Upper lobe of left lung (tissue), 6 donors: Measurements from ENCODE around the gene DUT. TPM values are rescaled to one million over a fixed set of nuclear protein-coding genes. Genes with fewer than 3 reads are reported as not detected.
A peak's percentile ranks its signal among the peaks of the same experiment; 100 is the strongest.

ENCODE experiments used
- ATAC-seq, 2 donors: fragments of 200-7000 bp; cut with Tn5 transposase; one replicate each; pipeline ENCODE4 v1.9.1; 2022; ENCODE audit warnings: mild to moderate bottlenecking in 2 of 2, moderate library complexity in 2 of 2; ENCODE audit not compliant: low FRiP score in 2 of 2
- DNase-seq, 2 donors: peaks; one replicate each; pipeline ENCODE4 v3.0.0-alpha.2; 2019 to 2020
- H3K27ac ChIP-seq, 4 donors: fragments of 200-600 bp; sonication (generic); one replicate each; pipeline ENCODE4 v1.5.1; 2016 to 2019
- H3K27me3 ChIP-seq, 4 donors: fragments of 200-600 bp; sonication (generic); one replicate each; pipeline ENCODE4 v1.5.1; 2017 to 2019
- H3K36me3 ChIP-seq, 4 donors: fragments of 200-600 bp; sonication (generic); one replicate each; pipeline ENCODE4 v1.5.1; 2016 to 2019
- H3K4me1 ChIP-seq, 4 donors: fragments of 200-600 bp; sonication (generic); one replicate each; pipeline ENCODE4 v1.5.1; 2018 to 2019
- H3K4me3 ChIP-seq, 4 donors: fragments of 200-600 bp; sonication (generic); one replicate each; pipeline ENCODE4 v1.5.1; 2017 to 2019; ENCODE audit warnings: mild to moderate bottlenecking in 2 of 4, moderate library complexity in 1 of 4
- H3K9me3 ChIP-seq, 4 donors: fragments of 200-600 bp; sonication (generic); one replicate each; pipeline ENCODE4 v1.5.1; 2018 to 2019
- EP300 ChIP-seq, 4 donors: sonication (generic); formaldehyde crosslinking; IDR thresholded peaks; one replicate each; pipeline ENCODE4 v1.5.1; 2017; ENCODE audit warnings: antibody characterized with exemption in 4 of 4, control low read depth in 2 of 4
- POLR2A ChIP-seq, 4 donors: fragments of 450-650 bp; IDR thresholded peaks; one replicate each; pipeline ENCODE4 v1.5.1; 2016 to 2017; ENCODE audit warnings: antibody characterized with exemption in 4 of 4, mild to moderate bottlenecking in 2 of 4
- POLR2AphosphoS5 ChIP-seq, 2 donors: sonication (generic); formaldehyde crosslinking; IDR thresholded peaks; one replicate each; pipeline ENCODE4 v1.5.1; 2017; ENCODE audit warnings: antibody characterized with exemption in 2 of 2
- WGBS, 2 donors: methylation state at CpG; one replicate each; pipeline ENCODE4 v1.1.5; 2017 to 2018; 5-methylcytosine and 5-hydroxymethylcytosine counted together
- total RNA-seq, 6 donors: library from RNA; depleted of rRNA in 4 of 6; stranded (reverse); fragments of >200 nt in 4 of 6; gene quantifications; one replicate each; pipeline versions ENCODE4 v1.1.0 to v1.2.1, GENCODE V29; 2016 to 2021
- TF ChIP-seq, protein P1 (sequence below), 6 experiments: fragments of 450-650 bp in 4 of 6; fragments of 200-600 bp in 2 of 6; sonication (generic) in 2 of 6; IDR thresholded peaks; one replicate each; pipeline ENCODE4 v1.5.1; 2016 to 2019; ENCODE audit warnings: antibody characterized with exemption in 6 of 6
- donor health status: DM: no; HTN: no; CAD: no; lungs with moderate emphysema.
- donor health status: DM: no; HTN: yes; CAD: no; lungs with severe emphysema.

The DUT gene
- total RNA-seq, 6 donors from 2014 or later = 29.3 to 87.5 (median 61.2) TPM

DNA sequence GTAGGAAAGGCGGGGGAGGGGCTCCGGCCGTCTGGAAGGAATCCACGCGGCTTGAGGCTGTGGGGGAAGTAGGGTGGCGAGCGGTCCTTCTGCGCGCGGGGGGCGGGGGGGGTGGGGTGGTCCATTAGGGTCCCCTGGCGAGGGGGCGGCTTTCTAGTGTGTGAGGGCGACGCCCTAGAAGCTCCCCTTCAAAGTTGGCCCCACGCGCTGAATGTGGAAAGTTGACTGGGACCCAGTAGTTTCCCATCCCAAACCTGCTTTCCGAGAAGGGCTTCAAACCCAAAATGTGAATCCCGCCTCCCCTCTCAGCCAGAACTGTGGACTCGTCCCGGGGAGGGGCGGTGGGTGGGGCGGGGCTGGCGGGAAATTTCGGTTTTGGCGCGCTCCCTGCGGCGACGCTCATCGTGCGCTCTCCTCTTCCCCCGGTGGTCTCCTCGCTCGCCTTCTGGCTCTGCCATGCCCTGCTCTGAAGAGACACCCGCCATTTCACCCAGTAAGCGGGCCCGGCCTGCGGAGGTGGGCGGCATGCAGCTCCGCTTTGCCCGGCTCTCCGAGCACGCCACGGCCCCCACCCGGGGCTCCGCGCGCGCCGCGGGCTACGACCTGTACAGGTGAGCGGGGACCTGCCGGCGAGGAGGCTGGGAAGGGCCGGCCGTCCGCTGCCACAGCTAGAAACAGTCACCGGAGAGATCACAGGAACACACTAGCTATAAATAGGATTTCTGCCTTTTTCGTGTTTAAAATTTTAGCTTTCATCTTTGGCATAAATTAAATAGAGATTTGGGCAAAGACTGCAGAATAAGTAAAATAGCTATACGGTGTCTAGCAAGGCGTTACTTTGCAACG, 790 bp downstream of the DUT start:
- 1% methylated on average over 13 to 54 of the region's 64 CpGs for WGBS, 2 donors
- Histone ChIP-seq H3K9me3 (no peaks in the 10 kb centered on the region), H3K27ac (peak overlapping the region; percentile 96 to 98 (median 96)), H3K4me1 (peaks cover 14 to 19% (median 15%) of the 10 kb centered on the region in 4 donors), H3K4me3 (peak overlapping the region; percentile 72 to 97 (median 92)), H3K36me3 (peaks cover 0 to 36% (median 2%) of the 10 kb centered on the region in 4 donors), H3K27me3 (no peaks in the 10 kb centered on the region)
- peak; percentile 81 to 91 for ATAC-seq
- peak; percentile 44 to 92 for DNase-seq
- TF ChIP-seq POLR2A (IDR thresholded peaks at IDR 0.05) (no peak), EP300 (IDR thresholded peaks at IDR 0.05) (no peak), POLR2AphosphoS5 (IDR thresholded peaks at IDR 0.05) (no peak)
- TF ChIP-seq, protein P1, sequence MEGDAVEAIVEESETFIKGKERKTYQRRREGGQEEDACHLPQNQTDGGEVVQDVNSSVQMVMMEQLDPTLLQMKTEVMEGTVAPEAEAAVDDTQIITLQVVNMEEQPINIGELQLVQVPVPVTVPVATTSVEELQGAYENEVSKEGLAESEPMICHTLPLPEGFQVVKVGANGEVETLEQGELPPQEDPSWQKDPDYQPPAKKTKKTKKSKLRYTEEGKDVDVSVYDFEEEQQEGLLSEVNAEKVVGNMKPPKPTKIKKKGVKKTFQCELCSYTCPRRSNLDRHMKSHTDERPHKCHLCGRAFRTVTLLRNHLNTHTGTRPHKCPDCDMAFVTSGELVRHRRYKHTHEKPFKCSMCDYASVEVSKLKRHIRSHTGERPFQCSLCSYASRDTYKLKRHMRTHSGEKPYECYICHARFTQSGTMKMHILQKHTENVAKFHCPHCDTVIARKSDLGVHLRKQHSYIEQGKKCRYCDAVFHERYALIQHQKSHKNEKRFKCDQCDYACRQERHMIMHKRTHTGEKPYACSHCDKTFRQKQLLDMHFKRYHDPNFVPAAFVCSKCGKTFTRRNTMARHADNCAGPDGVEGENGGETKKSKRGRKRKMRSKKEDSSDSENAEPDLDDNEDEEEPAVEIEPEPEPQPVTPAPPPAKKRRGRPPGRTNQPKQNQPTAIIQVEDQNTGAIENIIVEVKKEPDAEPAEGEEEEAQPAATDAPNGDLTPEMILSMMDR (IDR thresholded peaks at IDR 0.05) = no peak

GRCh38 chr15:48332642-48333034, 1.4 kb downstream of the DUT start:
- TF ChIP-seq POLR2A (IDR thresholded peaks at IDR 0.05) = no peak
- no peak for TF ChIP-seq EP300 (IDR thresholded peaks at IDR 0.05)
- TF ChIP-seq, protein P1 (IDR thresholded peaks at IDR 0.05) = no peak
- no peak for TF ChIP-seq POLR2AphosphoS5 (IDR thresholded peaks at IDR 0.05)
- H3K36me3 ChIP-seq = peaks cover 0 to 41% (median 3%) of the 10 kb centered on the region in 4 donors
- H3K4me1 ChIP-seq = peaks cover 14 to 19% (median 15%) of the 10 kb centered on the region in 4 donors
- 44 to 49% methylated on average over 9 of the region's 9 CpGs for WGBS, 2 donors
- no peak for ATAC-seq
- DNase-seq = no peak
- peak overlapping the region in 3 of 4 donors; percentile 91 to 97 (median 92) for H3K4me3 ChIP-seq
- no peaks in the 10 kb centered on the region for H3K27me3 ChIP-seq
- no peak overlapping the region for H3K27ac ChIP-seq
- no peaks in the 10 kb centered on the region for H3K9me3 ChIP-seq

DNA sequence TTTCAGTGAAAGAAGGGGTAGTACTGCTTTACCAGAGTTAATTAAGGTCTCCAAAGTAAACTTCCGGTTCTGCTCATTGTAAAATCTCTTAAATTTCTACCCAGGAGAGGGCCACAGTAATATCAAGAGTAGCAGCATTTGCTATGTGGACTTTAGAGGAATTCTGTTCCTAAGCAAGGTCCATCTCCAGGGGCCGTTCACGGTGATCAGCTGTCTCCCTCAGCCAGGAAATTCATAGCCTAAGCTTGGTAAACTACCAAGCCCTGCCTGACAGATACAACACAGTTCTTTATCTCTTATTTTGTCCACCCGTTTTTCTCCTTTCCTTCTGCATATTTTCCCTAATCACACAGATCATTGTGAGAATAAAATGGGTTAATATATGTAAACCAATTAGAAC, 2.3 kb downstream of the DUT start:
- H3K4me1 ChIP-seq = peaks cover 14 to 19% (median 15%) of the 10 kb centered on the region in 4 donors
- DNase-seq (no peak), ATAC-seq (no peak)
- H3K27ac ChIP-seq = no peak overlapping the region
- H3K27me3 ChIP-seq = no peaks in the 10 kb centered on the region
- WGBS, 2 donors = 34 to 49% methylated on average over 4 of the region's 4 CpGs
- no peak for TF ChIP-seq POLR2AphosphoS5 (IDR thresholded peaks at IDR 0.05)
- no peak for TF ChIP-seq POLR2A (IDR thresholded peaks at IDR 0.05)
- no peak for TF ChIP-seq EP300 (IDR thresholded peaks at IDR 0.05)
- TF ChIP-seq, protein P1 (IDR thresholded peaks at IDR 0.05) = no peak
- peaks cover 0 to 48% (median 3%) of the 10 kb centered on the region in 4 donors for H3K36me3 ChIP-seq
- H3K4me3 ChIP-seq = no peak overlapping the region
- no peaks in the 10 kb centered on the region for H3K9me3 ChIP-seq

- whole genome bisulfite sequencing, 2 donors = 68 to 74% methylated on average over 2 of the region's 2 CpGs
- DNase-seq (no peak), ATAC-seq (no peak)
- no peaks in the 10 kb centered on the region for H3K9me3 ChIP-seq
- H3K36me3 ChIP-seq = peaks cover 0 to 51% (median 3%) of the 10 kb centered on the region in 4 donors
- no peak for TF ChIP-seq POLR2AphosphoS5 (IDR thresholded peaks at IDR 0.05)
- TF ChIP-seq, protein P1 (IDR thresholded peaks at IDR 0.05) = no peak
- no peak for TF ChIP-seq EP300 (IDR thresholded peaks at IDR 0.05)
- no peak for TF ChIP-seq POLR2A (IDR thresholded peaks at IDR 0.05)
- no peak overlapping the region for H3K27ac ChIP-seq
- H3K27me3 ChIP-seq = no peaks in the 10 kb centered on the region
- peaks cover 14 to 19% (median 15%) of the 10 kb centered on the region in 4 donors for H3K4me1 ChIP-seq
- H3K4me3 ChIP-seq = no peak overlapping the region
Measured at GRCh38 chr15:48334260-48334659, 3.0 kb downstream of the DUT start.
